Measurements from ENCODE around the gene PADI1.

- TF ChIP-seq CTCF (IDR thresholded peaks at IDR 0.05; ENCODE audit: low read depth, low read length, missing input control) (no peak), REST (IDR thresholded peaks at IDR 0.05) (no peak), ATF3 (IDR thresholded peaks at IDR 0.05) (no peak), RXRA (IDR thresholded peaks at IDR 0.05) (no peak), TAF1 (conservative IDR thresholded peaks at IDR 0.05) (no peak), HNF4G (IDR thresholded peaks at IDR 0.05) (no peak)
Observed at GRCh38 chr1:17194133-17194475, 10.8 kb upstream of the PADI1 start.

Data from liver (tissue), 3 donors.